GM12878 (cell line): ENCODE results near the gene AJUBA. TPM values are rescaled to one million over a fixed set of nuclear protein-coding genes. Genes with fewer than 3 reads are reported as not detected.

Experiments used
- ATAC-seq: fragments of 200-7000 bp; cut with Tn5 transposase; 3 replicates; pipeline ENCODE4 v1.9.1; 2020; ENCODE audit warnings: mild to moderate bottlenecking, moderate library complexity
- BruUV-seq: library from RNA; stranded (reverse); fragments of 400-500 nt; replicated peaks from 2 replicates; lab custom pipeline; 2021; lab: Mats Ljungman, UMichigan
- CTCF ChIA-PET: fragments of 300-600 bp; sonication (Branson Sonifier 250); formaldehyde crosslinking; extraction: SDS; loops from one replicate; lab custom pipeline; 2021; ENCODE audit warnings: inconsistent platforms; lab: Yijun Ruan, JAX
- POLR2A ChIA-PET: fragments of 350-600 bp; formaldehyde crosslinking; extraction: SDS; loops from one replicate; lab custom pipeline; 2021; ENCODE audit warnings: inconsistent platforms; lab: Charles Lee
- RAD21 ChIA-PET: fragments of 300-600 bp; sonication (Branson Sonifier 250); formaldehyde crosslinking; loops from one replicate; lab custom pipeline; 2023; ENCODE audit warnings: antibody characterized with exemption; ENCODE audit not compliant: unreplicated experiment; lab: Charles Lee
- SMC1A ChIA-PET: fragments of 300-600 bp; sonication (Branson Sonifier 250); formaldehyde crosslinking; loops from one replicate; lab custom pipeline; 2023; ENCODE audit not compliant: unreplicated experiment, uncharacterized antibody; lab: Charles Lee
- DNase-seq: peaks from one replicate; pipeline ENCODE4 v3.0.0-alpha.2; 2011; ENCODE audit warnings: low read depth, low spot score
- FAIRE-seq: peaks from 3 replicates; lab custom pipeline; 2011; peaks lifted over from hg19 to GRCh38; lab: Jason Lieb, UNC
- H2AFZ ChIP-seq: 2 replicates; pipeline ENCODE4 v1.6.0; 2011; ENCODE audit warnings: low read depth, low read length, control low read depth; ENCODE audit not compliant: control insufficient read depth
- H3K27ac ChIP-seq: 2 replicates; pipeline ENCODE4 v1.5.1; 2011; ENCODE audit warnings: control low read depth; ENCODE audit not compliant: control insufficient read depth, insufficient read depth
- H3K27me3 ChIP-seq, 2 experiments: replicated peaks in 1 of 2; 2 replicates each; pipeline versions ENCODE4 v1.6.0 to v1.6.1; 2011; ENCODE audit warnings: low read length in 1 of 2; ENCODE audit not compliant: control insufficient read depth in 2 of 2, insufficient read depth in 2 of 2
- H3K36me3 ChIP-seq, 2 experiments: 2 replicates each; pipeline ENCODE4 v1.5.1; 2011; ENCODE audit warnings: low read length in 1 of 2; ENCODE audit not compliant: control insufficient read depth in 2 of 2, insufficient read depth in 2 of 2
- H3K4me1 ChIP-seq: 2 replicates; pipeline ENCODE4 v1.6.1; 2011; ENCODE audit warnings: mild to moderate bottlenecking, low read length, moderate library complexity, mixed read lengths; ENCODE audit not compliant: control insufficient read depth, insufficient read depth
- H3K4me2 ChIP-seq: 2 replicates; pipeline ENCODE4 v1.6.0; 2011; ENCODE audit warnings: control low read depth; ENCODE audit not compliant: control insufficient read depth, insufficient read depth
- H3K4me3 ChIP-seq: fragments of 200-600 bp; sonication (generic); 2 replicates; pipeline ENCODE4 v1.5.1; 2016
- H3K79me2 ChIP-seq: 2 replicates; pipeline ENCODE4 v1.6.0; 2011; ENCODE audit warnings: low read length; ENCODE audit not compliant: control insufficient read depth, insufficient read depth
- H3K9ac ChIP-seq: 2 replicates; pipeline ENCODE4 v1.8.0; 2011; ENCODE audit warnings: low read length, control low read depth, mixed read lengths; ENCODE audit not compliant: control insufficient read depth, insufficient read depth
- H3K9me3 ChIP-seq: replicated peaks from 3 replicates; pipeline ENCODE4 v1.5.1; 2011; ENCODE audit warnings: mild to moderate bottlenecking, low read length; ENCODE audit not compliant: control insufficient read depth, insufficient read depth
- H4K20me1 ChIP-seq: 2 replicates; pipeline ENCODE4 v1.6.0; 2011; ENCODE audit not compliant: control insufficient read depth, insufficient read depth
- BHLHE40 ChIP-seq, 2 experiments: fragments of 450-650 bp in 1 of 2; IDR thresholded peaks; 2 replicates each; pipeline ENCODE4 v1.6.1; 2011 to 2017; ENCODE audit warnings: low read depth in 2 of 2, borderline replicate concordance in 1 of 2, improper control_type of control experiment in 1 of 2, low read length in 1 of 2, mild to moderate bottlenecking in 1 of 2
- BMI1 ChIP-seq: fragments of 450-650 bp; IDR thresholded peaks from 2 replicates; pipeline ENCODE4 v1.6.1; 2016; ENCODE audit warnings: mild to moderate bottlenecking, moderate library complexity, borderline replicate concordance
- CBFB ChIP-seq: IDR thresholded peaks from 2 replicates; pipeline ENCODE4 v1.6.1; 2016; ENCODE audit warnings: antibody characterized with exemption, low read depth
- CHD1 ChIP-seq: IDR thresholded peaks from 2 replicates; pipeline ENCODE4 v1.6.1; 2012; ENCODE audit warnings: low read depth, low read length, improper control_type of control experiment
- MEF2B ChIP-seq: fragments of 450-650 bp; IDR thresholded peaks from 2 replicates; pipeline ENCODE4 v1.6.1; 2018; ENCODE audit warnings: mild to moderate bottlenecking, moderate library complexity; ENCODE audit not compliant: partially characterized antibody, poor library complexity, severe bottlenecking
- NFXL1 ChIP-seq: fragments of 450-650 bp; IDR thresholded peaks from 2 replicates; pipeline ENCODE4 v1.6.1; 2017; ENCODE audit warnings: antibody characterized with exemption, mild to moderate bottlenecking, borderline replicate concordance
- NRF1 ChIP-seq: conservative IDR thresholded peaks from 2 replicates; pipeline ENCODE4 v1.6.1; 2011; ENCODE audit warnings: mild to moderate bottlenecking, low read depth, low read length, improper control_type of control experiment
- SIN3A ChIP-seq: IDR thresholded peaks from 2 replicates; pipeline ENCODE4 v1.6.1; 2012; ENCODE audit warnings: low read depth, low read length, improper control_type of control experiment
- ZNF24 ChIP-seq: fragments of 450-650 bp; IDR thresholded peaks from 2 replicates; pipeline ENCODE4 v1.6.1; 2017; ENCODE audit warnings: antibody characterized with exemption, mild to moderate bottlenecking
- WGBS: methylation state at CpG from one replicate; pipeline ENCODE4 v1.1.6; 2016; ENCODE audit warnings: low lambda C conversion rate; ENCODE audit not compliant: insufficient replicate concordance, insufficient coverage; ENCODE audit errors: missing lambda C conversion rate; 5-methylcytosine and 5-hydroxymethylcytosine counted together
- in situ Hi-C: fragments of 300-500 bp; cut with MboI; formaldehyde crosslinking; loops from 9 replicates; pipeline ENCODE4 v1.14.3; 2018; ENCODE audit warnings: mixed read lengths
- intact Hi-C: fragments of 100-400 bp; cut with micrococcal nuclease; formaldehyde crosslinking; loops from one replicate; pipeline ENCODE4 v1.14.2; 2022; ENCODE audit not compliant: unreplicated experiment
- polyA plus RNA-seq, 11 experiments: library from polyadenylated mRNA; depleted of rRNA in 4 of 11; unstranded in 6 of 11; stranded (reverse) in 5 of 11; fragments of >200 nt; fragmentation: Nextera tagmentation in 4 of 11; fragmentation: Illumina TruSeq in 1 of 11; extraction: Ambion mirVana in 4 of 11; extraction: Trizol in 1 of 11; gene quantifications; 1 replicate in 1 of 11; 2 replicates in 10 of 11; pipeline versions ENCODE4 v1.2.1 to v1.2.3, GENCODE V29; 2011 to 2016; ENCODE audit warnings: inconsistent platforms in 2 of 11, missing spikeins in 2 of 11, low read depth in 1 of 11
- total RNA-seq, 4 experiments: library from RNA; depleted of rRNA in 3 of 4; stranded (reverse); fragments of >200 nt in 3 of 4; fragmentation: Illumina TruSeq in 1 of 4; extraction: Trizol in 1 of 4; gene quantifications; 2 replicates each; pipeline versions ENCODE4 v1.2.1 to v1.2.3, GENCODE V29; 2013 to 2021
- TF ChIP-seq, protein P1 (sequence below): IDR thresholded peaks from 2 replicates; pipeline ENCODE4 v1.6.1; 2012; ENCODE audit warnings: improper control_type of control experiment, low read depth, low read length; ENCODE audit not compliant: insufficient replicate concordance
- TF ChIP-seq, protein P2 (sequence below): fragments of 450-650 bp; IDR thresholded peaks from 2 replicates; pipeline ENCODE4 v1.6.1; 2017; ENCODE audit warnings: borderline replicate concordance
- TF ChIP-seq, protein P3 (sequence below), 3 experiments: IDR thresholded peaks in 2 of 3; conservative IDR thresholded peaks in 1 of 3; 2 replicates each; pipeline ENCODE4 v1.5.1; 2011; ENCODE audit warnings: low read depth in 3 of 3, low read length in 3 of 3, mild to moderate bottlenecking in 3 of 3, control low read depth in 2 of 3, moderate library complexity in 2 of 3, inconsistent platforms in 1 of 3, mixed read lengths in 1 of 3; ENCODE audit not compliant: control insufficient read depth in 2 of 3, insufficient read depth in 1 of 3; ENCODE audit errors: extremely low read depth in 1 of 3

The AJUBA gene
- total and polyA plus RNA-seq, 10 of the 15 experiments (the other 5 are each of a cell fraction or from before 2014, with no cell fraction given) = 0.03 to 18.1 (median 0.36) TPM; not detected in 1

DNA sequence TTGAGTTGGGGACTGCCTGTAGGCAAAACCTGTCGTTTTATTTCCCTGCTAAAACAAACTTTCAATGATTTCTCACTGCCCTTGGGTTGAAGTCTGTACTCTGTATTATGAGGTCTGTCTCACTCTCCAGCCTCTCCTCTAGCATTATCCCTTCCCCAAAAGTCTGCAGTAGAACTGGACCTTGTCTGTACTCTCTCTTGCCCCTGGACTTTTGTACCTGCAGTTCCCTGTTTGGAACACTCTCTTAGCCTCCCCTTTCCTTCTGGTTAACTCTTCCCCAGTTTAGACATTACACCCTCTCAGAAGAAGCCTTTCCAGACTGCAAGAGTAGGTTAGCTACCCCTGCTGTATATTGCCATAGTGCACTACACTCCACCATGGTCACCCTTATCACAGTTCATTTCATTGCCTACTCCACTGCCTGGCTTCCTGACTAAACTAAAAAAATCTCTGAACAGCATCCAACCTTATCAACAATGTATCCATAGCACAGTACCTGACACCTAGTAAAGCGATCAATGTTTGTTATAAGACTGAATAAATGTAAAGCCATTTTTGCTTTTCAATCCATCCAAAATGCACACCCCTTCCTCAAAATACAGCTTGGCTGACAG, 3.6 kb upstream of the AJUBA start:
- no peak for DNase-seq
- no peak for TF ChIP-seq BHLHE40 (IDR thresholded peaks at IDR 0.05; ENCODE audit: borderline replicate concordance in 1 of 2, low read depth in 2 of 2, low read length in 1 of 2)
- no peak for TF ChIP-seq CHD1
- TF ChIP-seq, protein P1, sequence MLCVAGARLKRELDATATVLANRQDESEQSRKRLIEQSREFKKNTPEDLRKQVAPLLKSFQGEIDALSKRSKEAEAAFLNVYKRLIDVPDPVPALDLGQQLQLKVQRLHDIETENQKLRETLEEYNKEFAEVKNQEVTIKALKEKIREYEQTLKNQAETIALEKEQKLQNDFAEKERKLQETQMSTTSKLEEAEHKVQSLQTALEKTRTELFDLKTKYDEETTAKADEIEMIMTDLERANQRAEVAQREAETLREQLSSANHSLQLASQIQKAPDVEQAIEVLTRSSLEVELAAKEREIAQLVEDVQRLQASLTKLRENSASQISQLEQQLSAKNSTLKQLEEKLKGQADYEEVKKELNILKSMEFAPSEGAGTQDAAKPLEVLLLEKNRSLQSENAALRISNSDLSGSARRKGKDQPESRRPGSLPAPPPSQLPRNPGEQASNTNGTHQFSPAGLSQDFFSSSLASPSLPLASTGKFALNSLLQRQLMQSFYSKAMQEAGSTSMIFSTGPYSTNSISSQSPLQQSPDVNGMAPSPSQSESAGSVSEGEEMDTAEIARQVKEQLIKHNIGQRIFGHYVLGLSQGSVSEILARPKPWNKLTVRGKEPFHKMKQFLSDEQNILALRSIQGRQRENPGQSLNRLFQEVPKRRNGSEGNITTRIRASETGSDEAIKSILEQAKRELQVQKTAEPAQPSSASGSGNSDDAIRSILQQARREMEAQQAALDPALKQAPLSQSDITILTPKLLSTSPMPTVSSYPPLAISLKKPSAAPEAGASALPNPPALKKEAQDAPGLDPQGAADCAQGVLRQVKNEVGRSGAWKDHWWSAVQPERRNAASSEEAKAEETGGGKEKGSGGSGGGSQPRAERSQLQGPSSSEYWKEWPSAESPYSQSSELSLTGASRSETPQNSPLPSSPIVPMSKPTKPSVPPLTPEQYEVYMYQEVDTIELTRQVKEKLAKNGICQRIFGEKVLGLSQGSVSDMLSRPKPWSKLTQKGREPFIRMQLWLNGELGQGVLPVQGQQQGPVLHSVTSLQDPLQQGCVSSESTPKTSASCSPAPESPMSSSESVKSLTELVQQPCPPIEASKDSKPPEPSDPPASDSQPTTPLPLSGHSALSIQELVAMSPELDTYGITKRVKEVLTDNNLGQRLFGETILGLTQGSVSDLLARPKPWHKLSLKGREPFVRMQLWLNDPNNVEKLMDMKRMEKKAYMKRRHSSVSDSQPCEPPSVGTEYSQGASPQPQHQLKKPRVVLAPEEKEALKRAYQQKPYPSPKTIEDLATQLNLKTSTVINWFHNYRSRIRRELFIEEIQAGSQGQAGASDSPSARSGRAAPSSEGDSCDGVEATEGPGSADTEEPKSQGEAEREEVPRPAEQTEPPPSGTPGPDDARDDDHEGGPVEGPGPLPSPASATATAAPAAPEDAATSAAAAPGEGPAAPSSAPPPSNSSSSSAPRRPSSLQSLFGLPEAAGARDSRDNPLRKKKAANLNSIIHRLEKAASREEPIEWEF = no peak
- no peak for TF ChIP-seq CBFB
- TF ChIP-seq MEF2B = no peak
- TF ChIP-seq NFXL1 = no peak
- TF ChIP-seq, protein P2, sequence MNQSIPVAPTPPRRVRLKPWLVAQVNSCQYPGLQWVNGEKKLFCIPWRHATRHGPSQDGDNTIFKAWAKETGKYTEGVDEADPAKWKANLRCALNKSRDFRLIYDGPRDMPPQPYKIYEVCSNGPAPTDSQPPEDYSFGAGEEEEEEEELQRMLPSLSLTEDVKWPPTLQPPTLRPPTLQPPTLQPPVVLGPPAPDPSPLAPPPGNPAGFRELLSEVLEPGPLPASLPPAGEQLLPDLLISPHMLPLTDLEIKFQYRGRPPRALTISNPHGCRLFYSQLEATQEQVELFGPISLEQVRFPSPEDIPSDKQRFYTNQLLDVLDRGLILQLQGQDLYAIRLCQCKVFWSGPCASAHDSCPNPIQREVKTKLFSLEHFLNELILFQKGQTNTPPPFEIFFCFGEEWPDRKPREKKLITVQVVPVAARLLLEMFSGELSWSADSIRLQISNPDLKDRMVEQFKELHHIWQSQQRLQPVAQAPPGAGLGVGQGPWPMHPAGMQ = no peak
- TF ChIP-seq BMI1 = no peak
- TF ChIP-seq ZNF24 = no peak
- TF ChIP-seq SIN3A = no peak
- no peak for TF ChIP-seq NRF1
- TF ChIP-seq, protein P3, sequence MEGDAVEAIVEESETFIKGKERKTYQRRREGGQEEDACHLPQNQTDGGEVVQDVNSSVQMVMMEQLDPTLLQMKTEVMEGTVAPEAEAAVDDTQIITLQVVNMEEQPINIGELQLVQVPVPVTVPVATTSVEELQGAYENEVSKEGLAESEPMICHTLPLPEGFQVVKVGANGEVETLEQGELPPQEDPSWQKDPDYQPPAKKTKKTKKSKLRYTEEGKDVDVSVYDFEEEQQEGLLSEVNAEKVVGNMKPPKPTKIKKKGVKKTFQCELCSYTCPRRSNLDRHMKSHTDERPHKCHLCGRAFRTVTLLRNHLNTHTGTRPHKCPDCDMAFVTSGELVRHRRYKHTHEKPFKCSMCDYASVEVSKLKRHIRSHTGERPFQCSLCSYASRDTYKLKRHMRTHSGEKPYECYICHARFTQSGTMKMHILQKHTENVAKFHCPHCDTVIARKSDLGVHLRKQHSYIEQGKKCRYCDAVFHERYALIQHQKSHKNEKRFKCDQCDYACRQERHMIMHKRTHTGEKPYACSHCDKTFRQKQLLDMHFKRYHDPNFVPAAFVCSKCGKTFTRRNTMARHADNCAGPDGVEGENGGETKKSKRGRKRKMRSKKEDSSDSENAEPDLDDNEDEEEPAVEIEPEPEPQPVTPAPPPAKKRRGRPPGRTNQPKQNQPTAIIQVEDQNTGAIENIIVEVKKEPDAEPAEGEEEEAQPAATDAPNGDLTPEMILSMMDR (IDR thresholded peaks at IDR 0.05 in 2 of 3, conservative IDR thresholded peaks at IDR 0.05 in 1 of 3; ENCODE audit: control insufficient read depth in 2 of 3, extremely low read depth in 1 of 3, insufficient read depth in 1 of 3, low read depth in 3 of 3, low read length in 3 of 3) = no peak

More for the DNA sequence above, 3.6 kb upstream of the AJUBA start:
- intact Hi-C loops (loop anchor here (1.0 to 10.0 kb wide), 2 partner anchors 72 to 601 kb away; no protein-coding TSS in a partner anchor), in situ Hi-C loops (no loop called here)
- no peak overlapping the region for H3K4me3 ChIP-seq
- ATAC-seq (no peak), FAIRE-seq (no peak)
- no peaks in the 10 kb centered on the region for H3K9me3 ChIP-seq
- ChIA-PET RAD21 (interaction anchor here (0.6 to 9.1 kb wide), 40 partner anchors 10 to 416 kb away, joined by 3 to 224 read pairs (median 4); partner anchors contain the start of genes ACIN1, C14orf119, CDH24 and HAUS4), SMC1A (interaction anchor here (0.7 to 7.6 kb wide), 46 partner anchors 9 to 671 kb away, joined by 3 to 156 read pairs (median 4); partner anchors contain the start of genes ACIN1, C14orf119, CDH24 and HAUS4), CTCF (interaction anchor here (0.6 to 25.0 kb wide), 49 partner anchors 7 to 596 kb away, joined by 3 to 853 read pairs (median 6); partner anchors contain the start of genes ACIN1, C14orf119, CDH24 and HAUS4), POLR2A (interaction anchor here (0.7 to 2.3 kb wide), 9 partner anchors 9 to 74 kb away, joined by 3 to 17 read pairs (median 6); no protein-coding TSS in a partner anchor)
- WGBS = 26% methylated on average over 2 of the region's 2 CpGs
- H3K27ac ChIP-seq = no peak overlapping the region
- no peak overlapping the region for H3K4me2 ChIP-seq
- H3K27me3 ChIP-seq = peaks cover 3 to 9% of the 10 kb centered on the region in 2 experiments
- H2AFZ ChIP-seq = no peak overlapping the region
- no peaks in the 10 kb centered on the region for H3K79me2 ChIP-seq
- no peak overlapping the region for H3K9ac ChIP-seq
- no peaks in the 10 kb centered on the region; the same call in 1 of the 2 replicates for H3K4me1 ChIP-seq
- no peaks in the 10 kb centered on the region; a peak in 1 of 4 replicates for H3K36me3 ChIP-seq
- no TSS peak for BruUV-seq
- H4K20me1 ChIP-seq = no peaks in the 10 kb centered on the region
